Activated CD4-positive, alpha-beta T cell treated with anti-CD3 and anti-CD28 coated beads, Interleukin-2, Interleukin-6, amounts not matched to agents 100 ng/mL and 50 ng/mL, durations not matched to agents 16 hours and 8 hours (primary cell): Measurements from ENCODE around the gene RAD51B.
"Not testable (repeated sequence)": the region's sequence is repeated elsewhere in the genome, so short reads cannot be mapped to it uniquely, and the experiment has no call there.

Experiments
- DNase-seq: peaks from one replicate; pipeline ENCODE4 v3.0.0-alpha.2; 2020

The RAD51B gene

GRCh38 chr14:68033336-68033932 lies 213.9 kb downstream of the RAD51B start:
- no peak for DNase-seq

GRCh38 chr14:68034896-68035295 lies 215.3 kb downstream of the RAD51B start:
- DNase-seq: no peak

- no peak for DNase-seq
These were observed 216.6 kb downstream of the RAD51B start for GRCh38 chr14:68036202-68036601.

DNA sequence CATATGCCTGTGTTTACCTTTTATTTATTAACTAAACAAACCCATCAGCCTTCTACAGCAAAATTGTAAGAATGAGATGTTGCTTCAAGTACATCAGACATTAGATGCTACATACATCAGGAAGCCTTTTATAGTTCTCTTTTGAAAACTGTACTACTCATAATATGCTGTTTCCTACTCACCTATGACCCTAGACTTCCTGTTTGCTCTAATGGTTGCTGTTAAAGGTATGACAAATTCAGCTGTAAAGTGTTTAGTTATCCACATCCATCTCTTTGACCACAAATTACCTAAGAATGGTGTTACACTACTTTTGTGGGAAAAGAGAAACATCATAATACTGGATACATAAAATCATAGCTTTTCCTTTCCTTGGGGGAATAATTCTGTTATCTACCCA lies 220.0 kb downstream of the RAD51B start:
- DNase-seq: no peak

DNA sequence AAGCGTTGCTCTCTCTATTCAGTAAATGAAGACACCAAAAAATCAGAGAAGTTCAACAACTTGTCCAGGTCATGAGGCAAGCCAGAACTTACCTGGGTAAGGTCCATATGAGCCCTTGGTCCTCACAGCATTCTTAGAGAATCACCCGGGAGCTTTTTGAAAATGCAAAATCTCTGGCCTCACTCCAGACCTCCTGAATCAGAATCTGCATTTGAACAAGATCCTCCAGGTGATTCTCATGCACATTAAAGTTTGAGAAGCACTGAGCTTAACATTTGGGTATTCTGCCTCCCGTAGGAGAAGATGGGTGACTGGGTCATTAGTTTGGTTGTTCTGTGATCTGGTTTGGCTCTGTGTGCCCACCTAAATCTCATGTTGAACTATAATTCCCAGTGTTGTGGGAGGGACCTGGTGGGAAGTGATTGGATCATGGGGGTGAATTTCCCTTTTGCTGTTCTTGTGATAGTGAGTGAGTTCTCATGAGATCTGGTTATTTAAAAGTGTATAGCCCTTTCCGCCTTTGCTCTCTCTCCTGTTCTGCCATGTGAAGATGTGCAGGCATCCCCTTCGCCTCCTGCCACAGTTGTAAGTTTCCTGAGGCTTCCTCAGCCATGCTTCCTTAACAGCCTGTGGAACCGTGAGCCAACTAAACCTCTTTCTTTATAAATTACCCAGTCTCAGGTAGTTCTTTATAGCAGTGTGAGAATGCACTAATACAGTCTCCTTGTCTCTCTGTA lies 221.2 kb downstream of the RAD51B start:
- no peak for DNase-seq

- no peak for DNase-seq
These were observed 222.3 kb downstream of the RAD51B start for GRCh38 chr14:68041876-68042354.

DNA sequence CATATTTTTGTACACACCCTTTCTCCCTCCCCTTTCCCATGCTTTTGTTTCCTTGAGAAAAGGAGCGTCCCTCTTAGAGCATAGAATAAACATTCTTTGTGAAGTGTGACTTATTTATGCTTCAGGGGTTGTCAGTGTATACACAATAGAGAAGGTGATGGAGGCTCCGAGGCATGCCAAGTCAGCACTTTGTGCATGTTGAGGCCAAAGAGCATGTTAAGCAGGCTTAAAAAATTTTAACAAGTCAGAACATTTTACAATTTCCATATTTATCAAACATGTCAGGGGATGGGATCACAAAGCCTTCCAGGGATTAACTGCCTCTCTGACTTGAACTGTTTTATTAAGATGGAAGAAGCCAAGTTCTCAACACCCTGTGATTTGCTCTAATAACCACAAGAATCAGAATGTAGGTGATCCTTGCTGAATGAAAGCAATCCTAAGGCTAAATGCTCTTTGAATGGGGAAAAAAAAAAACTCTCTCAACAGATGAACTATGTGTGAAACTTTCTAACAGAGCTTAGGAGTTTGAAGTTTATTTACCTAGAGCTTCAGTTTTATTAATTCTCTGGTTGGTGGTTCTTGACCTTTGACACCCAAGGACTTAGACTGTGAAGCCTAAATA lies 223.1 kb downstream of the RAD51B start:
- no peak for DNase-seq

DNA sequence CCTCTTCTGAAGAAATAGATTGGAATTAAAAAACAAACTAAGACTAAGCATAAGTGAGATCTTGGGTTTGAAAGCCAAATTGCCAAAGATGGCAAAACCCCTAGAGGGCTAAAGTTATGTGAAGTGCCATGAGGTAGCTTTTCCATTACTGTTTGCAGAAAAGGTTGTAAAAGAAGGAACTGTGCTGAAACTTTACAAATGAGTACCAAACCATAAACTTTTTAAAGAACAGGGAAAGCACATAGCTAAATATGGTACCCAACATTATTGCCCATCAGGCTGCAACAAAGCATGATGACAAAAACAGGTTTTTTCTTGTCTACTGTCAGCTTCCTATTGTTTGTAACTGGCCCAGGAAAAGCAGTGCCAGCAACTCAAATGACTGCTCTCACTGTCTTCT lies 224.2 kb downstream of the RAD51B start:
- no peak for DNase-seq

DNA sequence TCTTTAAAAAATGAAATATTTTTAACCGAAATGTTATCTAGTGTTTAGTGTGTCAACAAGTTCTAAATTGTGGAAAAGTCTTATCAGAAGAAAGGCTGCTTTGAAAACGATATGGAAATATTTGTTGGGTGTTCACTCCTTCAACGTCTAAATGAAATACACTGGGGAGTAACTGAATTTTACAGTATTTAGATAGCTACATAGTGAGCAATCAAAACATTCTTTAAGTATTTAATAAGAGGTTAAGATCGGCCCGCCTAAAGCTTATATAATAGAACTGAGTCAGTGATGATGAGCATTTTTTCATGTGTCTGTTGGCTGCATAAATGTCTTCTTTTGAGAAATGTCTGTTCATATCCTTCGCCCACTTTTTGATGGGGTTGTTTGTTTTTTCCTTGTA lies 228.3 kb downstream of the RAD51B start:
- DNase-seq: no peak

- not testable (repeated sequence) for DNase-seq
These were observed 229.2 kb downstream of the RAD51B start for GRCh38 chr14:68048815-68049214.

- no peak for DNase-seq
These were observed 230.6 kb downstream of the RAD51B start for GRCh38 chr14:68050177-68050576.

- DNase-seq: no peak
These were observed 231.6 kb downstream of the RAD51B start for GRCh38 chr14:68051146-68051545.

DNA sequence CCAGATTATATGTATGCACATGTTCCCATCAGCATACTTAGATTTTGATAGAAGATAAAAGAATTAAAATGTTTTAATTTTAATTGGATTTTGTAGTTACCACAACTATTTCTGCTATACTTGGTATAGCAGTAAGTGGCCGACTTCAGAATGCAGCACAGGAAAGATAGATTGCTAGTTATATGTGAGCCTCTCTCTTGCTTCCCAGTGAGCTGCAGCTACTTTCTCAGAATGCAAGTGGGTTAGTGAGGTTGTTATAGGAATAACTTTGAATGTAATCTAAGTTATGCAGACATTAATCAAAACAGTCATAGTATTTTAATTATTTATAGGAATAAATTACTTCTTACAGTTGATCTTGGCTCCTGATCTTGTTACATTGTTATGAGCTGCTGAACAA lies 240.6 kb downstream of the RAD51B start:
- DNase-seq: no peak

- DNase-seq: no peak
These were observed 243.1 kb downstream of the RAD51B start for GRCh38 chr14:68062651-68063050.

- no peak for DNase-seq
These were observed 245.7 kb downstream of the RAD51B start for GRCh38 chr14:68065322-68065721.

GRCh38 chr14:68074765-68075381 lies 255.3 kb downstream of the RAD51B start:
- DNase-seq: no peak

GRCh38 chr14:68075382-68076029 lies 255.9 kb downstream of the RAD51B start:
- no peak for DNase-seq

DNA sequence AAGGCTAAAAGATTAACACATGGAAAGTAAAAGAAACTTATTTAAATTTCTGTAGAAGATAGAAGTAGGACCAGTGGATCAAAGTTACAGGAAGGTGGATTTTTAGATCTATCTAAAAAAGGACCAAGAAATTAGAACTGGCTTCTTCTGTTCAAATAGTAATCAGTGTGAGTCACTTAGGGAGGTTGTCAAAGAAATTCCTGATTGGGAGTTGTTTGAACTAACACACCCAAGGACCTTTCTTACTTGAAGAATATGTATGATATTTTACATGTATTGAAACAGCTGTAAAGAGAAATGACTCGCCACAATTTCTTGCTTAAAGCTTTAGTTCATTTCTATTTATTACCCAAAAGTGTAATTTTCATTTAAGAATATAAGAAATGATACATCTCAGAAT lies 256.9 kb downstream of the RAD51B start:
- no peak for DNase-seq

DNA sequence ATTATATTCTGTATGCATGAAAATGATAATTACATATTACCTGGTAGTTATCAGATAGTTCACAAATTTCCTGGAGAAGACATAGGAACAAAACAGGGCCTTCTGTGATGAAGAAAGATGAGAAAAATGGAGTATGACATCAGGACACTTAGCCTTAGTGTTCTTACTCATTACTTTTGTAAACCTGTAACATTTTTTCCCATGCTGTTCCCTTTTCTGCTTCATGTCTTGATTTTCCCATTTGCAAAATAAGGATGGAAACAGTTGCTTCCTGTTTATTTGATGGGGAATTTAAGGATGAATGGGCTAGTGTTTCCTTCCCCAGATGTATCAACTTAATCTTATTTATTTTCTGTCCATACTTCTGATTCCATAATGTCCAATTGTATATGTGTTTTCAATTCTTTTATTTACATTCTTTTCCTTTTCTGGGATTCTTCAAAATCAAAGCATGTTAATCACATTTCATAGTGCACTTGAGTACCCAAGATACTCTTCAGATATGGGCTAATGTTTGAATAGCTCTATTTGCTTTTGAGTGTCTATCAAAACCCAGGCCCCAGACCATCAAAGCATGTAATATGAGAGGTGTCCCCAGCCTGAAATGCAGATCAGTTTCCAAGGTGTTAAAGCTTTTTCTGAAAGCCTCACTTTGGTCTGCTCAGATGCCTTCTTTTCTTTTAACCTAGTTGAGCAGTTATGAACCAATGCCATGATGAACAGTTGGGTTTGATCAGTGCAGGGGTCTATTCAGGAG lies 260.5 kb downstream of the RAD51B start:
- no peak for DNase-seq

DNA sequence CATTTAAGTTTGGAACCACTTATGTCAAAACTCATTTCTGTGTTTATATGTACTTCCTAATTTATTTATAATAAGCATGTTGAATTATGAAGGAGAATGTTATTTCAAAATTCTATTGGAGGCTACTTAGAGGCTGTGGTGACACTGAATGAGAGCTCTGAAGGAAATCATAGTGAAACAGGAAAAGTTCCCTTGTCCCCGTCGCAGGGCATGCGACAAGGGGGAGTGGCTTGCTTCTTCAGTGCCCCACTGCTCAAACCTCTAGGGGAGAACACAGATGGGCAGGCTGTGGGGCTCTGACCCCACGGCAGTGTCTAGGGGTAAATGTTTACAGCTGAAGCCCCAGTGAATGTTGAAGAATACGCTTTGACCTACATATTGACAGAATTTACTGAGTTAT lies 261.9 kb downstream of the RAD51B start:
- DNase-seq: no peak

- DNase-seq: no peak
These were observed 263.2 kb downstream of the RAD51B start for GRCh38 chr14:68082698-68083291.

GRCh38 chr14:68084256-68084655 lies 264.7 kb downstream of the RAD51B start:
- DNase-seq: no peak
